GM19193 (cell line): Measurements from ENCODE around the gene TSPYL2.

Experiments
- POLR2A ChIP-seq: IDR thresholded peaks from 4 replicates; pipeline ENCODE4 v1.6.1; 2011; ENCODE audit not compliant: insufficient read depth, insufficient read length; ENCODE audit errors: extremely low read depth

TSPYL2 gene

DNA sequence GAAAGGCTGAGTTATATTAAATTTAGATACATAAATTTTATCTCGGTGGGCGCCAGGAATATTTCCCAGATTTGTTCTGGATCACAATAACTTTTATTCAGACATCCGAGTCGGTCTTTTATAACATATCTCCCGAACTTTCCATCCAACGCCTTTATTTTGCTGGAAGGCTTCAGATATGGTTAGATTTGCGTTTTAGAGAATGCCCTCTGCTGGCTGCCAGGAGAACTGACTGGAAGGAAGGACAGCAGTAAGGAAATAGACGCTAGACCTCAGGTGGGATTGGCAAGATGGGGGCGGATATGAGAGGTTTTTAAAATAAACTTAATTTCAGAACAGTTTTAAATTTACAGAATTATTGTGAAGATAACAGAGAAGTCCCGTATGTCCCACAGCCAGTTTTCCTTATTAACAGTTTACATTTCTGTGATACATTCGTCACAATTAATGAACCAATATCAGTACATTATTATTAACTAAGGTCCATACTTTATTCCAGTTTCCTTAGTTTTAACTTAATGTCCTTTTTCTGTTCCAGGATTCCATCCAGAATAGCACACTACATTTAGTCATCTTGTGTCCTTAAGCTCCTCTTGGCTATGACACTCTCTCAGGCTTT lies 7.2 kb downstream of the TSPYL2 start:
- TF ChIP-seq POLR2A = no peak

DNA sequence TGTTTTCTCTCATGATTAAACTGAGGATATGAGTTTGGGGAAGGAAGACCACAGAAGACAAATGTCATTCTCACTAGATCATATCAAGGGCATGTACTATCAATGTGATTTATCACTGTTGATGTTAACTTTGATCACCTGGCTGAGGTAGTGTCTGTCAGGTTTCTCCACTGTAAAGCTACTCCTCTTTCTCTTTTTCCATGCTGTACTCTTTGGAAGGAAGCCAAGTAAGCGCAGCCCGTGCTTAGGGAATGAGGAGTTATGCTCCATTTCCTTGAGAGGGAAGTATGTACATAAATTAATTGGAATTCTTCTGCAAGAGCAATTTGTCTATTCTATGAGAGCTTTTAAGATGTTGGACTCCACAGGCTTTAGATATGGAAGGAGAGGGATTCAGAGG lies 7.8 kb downstream of the TSPYL2 start:
- no peak for TF ChIP-seq POLR2A

DNA sequence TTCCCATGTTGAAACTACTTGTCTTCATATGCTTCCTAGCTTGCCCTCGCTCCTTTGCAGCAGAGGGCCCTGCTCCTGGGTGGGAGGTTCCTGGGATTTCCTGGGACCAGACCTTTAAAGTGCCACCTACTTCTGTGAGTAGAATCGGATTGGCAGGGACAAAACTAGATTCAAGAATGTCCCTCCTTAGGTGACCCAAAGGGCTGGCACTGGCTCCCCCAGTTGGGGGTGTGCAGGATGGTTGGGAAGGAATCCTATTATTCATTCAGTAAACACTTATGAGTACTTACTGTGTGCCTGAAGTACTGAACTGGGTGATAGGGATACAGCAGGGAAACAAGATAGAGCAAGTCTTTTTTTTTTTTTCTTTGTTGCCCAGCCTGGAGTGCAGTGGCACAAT lies 9.2 kb downstream of the TSPYL2 start:
- TF ChIP-seq POLR2A = no peak

DNA sequence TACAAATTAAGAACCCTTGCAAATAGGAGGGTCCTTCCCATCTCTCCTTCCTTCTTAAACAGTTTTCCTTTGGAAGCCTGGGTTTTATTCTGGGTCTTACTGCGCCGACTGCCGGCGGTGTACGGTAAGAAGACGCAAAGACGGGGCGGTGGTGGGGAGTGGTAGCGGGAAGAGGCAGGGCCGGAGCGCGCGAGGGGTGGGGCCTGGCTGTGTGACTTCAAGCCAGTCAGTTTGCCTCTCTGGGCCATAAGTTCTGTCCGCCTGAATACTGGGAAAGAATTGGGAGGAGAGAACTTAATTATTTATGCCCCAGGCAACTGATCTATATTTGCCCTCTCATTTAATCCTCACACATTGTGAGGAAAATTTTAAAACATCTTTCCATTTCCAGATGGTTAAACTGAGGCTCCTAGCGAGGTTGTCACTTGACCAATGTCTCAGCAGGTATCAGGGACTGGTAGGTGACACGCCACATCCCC lies 11.0 kb downstream of the TSPYL2 start:
- no peak for TF ChIP-seq POLR2A

DNA sequence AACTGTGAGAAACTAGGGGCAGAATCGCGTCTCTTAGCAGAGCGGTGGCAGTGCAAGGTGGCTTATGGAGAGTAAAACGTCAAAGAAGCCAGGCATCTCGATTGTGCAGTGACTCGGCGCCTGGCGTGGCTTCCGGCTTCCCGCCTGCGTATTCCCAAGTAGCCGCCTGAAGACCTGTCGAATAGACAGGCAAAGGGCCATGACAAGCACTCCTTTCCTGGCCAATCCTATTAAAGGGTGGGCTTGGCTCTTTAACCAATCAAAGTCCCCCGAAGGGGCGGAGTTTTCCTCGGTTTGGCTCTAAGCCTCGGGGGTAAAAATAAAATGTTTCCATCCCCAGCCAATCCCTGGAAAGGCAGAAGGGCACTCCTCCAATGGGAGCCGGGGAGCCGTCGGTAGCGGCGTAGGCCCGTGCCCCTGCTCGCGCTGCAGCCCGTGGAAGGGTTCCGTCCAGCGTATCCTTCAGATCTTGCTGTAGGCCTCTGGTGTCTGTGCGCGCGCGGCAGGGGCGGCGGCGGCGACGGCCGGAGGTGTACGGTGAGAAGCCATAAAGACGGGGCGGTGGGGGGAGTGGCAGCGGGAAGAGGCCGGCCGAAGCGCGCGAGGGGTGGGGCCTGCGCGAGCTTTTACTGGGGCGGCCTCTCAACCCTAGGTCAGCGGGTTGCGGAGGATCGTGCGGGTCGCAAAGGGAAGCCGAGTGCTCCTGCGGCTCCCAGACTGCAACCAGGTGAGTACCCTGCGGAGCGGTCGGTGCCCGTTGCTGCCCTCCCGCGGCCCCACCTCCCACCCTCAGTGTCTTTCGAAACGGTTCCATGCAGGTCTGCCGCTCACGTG lies 11.8 kb downstream of the TSPYL2 start, which contains the start of gene KANTR:
Gene KANTR (plus strand): TSS at position 395 of the 834 bp plus-strand sequence. CDS start 30,131 bp downstream, outside the sequence.
- peak; percentile 42 for TF ChIP-seq POLR2A

DNA sequence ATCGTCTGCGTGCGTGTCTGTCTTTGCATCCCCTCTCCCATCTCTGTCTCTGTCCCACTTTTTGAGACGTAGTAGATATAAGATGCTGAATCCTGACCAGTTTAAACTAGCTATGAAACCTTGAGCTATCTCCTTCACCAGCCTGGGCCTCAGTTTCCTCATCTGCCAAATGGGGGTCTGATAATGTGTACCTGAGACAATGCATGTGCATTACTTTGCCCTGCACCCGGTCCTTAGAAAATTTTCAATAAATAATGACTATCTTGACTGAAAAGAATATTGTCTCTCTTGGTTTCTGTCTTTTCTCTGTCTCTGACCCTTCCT lies 12.4 kb downstream of the TSPYL2 start:
- TF ChIP-seq POLR2A = no peak

DNA sequence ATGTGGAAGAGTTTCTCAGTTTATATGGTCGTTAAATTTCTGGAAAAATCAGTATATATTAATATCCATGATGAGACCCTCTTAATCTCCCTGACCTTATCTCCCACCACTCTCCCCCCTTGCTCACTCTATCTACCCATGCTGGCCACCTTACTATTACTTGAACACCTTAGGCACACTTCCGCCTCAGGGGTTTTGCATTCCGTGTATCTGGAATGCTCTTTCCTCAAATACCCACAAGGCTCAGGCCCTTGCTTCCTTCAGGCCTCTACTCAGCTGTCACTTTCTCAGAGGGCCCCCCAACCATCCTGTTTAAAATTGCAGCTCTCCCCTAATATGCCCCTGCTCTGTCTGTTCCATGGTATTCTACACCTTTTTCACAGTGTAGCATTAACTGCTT lies 13.6 kb downstream of the TSPYL2 start:
- no peak for TF ChIP-seq POLR2A

DNA sequence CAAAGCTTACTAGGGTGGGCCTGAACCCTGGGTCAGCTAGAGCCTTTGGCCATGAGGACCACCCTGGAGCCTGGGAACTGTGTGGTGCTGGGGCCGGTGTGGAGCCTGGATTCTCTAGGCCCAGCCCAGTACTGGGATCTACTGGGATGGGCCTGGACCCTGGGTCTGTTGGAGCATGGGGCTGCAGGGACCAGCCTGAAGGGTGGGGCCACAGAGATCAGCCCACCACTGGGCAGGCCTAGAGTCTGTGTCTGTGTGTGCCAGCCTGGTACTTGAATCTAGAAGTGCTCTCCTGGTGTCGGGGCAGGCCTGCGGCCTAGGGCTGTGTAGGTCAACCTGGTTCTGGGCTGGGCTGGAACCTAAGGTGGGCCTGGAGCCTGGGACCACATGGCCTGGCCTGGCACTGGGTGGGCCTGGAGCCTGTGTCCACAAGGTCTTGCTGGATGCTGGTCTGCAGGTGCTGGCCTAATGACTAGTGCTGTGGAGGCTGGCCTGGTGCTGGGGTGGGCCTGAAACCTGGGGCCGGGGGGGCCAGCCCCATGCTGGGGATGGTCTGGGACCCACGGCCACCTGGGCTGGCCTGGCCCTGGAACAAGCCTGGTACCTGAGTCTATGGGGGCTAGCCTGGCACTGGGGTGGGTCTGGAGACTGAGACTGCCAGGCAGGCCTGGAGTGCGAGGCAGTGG lies 32.8 kb downstream of the TSPYL2 start:
- no peak for TF ChIP-seq POLR2A

DNA sequence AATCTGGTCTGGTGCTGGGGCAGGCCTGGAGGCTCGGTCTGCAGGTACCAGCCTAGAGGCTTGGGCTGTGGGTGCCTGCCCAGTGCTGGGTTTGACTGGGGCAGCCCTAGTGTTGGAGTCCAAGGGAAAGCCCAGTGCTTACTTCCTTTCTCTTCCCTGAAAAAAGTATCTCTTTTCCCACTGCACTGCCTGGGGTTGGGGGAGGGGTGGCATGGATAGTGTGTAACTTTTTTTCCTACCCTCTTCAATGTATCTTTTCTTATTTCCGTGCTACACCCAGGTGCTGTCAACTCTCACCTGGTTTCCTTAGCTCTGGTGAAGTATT lies 33.3 kb downstream of the TSPYL2 start:
- TF ChIP-seq POLR2A = no peak

DNA sequence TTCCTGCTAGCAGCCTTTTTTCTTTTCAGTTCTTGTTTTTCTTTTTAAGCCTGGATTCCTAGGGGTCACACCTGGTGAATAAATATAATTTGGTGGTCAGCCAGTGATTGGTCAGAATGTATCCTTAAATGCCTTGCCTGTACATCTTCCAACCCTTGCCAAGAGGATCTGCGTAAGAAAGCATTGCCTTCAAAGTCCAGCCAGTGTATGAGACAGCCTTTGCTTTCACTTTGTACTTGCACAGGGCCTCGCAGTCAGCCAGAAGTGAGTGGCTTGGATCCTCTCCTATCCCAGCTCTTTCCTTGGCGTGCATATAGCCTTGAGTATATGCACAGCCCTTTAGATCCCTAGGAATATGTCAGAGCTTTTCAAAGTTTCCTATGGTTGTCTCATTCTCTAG lies 33.9 kb downstream of the TSPYL2 start:
- no peak for TF ChIP-seq POLR2A

DNA sequence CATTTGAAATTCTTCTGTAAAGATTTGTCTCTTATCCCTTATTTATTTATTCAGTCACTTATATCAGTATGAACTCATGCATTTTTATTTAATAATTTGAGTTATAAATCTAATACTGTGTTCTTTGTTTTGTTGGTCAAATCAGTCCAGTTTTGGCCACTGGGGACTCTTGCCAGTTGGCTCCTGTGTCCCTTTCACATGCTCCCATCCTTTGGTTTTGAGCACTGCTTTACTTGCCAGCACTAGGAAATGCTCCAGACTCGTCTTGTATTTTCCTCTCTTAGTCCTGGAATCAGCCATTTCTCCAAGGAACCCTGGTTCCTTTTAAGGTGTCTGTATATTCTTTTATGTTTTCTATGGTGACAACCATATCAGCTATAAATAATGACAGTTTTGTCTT lies 39.8 kb downstream of the TSPYL2 start:
- TF ChIP-seq POLR2A = no peak

DNA sequence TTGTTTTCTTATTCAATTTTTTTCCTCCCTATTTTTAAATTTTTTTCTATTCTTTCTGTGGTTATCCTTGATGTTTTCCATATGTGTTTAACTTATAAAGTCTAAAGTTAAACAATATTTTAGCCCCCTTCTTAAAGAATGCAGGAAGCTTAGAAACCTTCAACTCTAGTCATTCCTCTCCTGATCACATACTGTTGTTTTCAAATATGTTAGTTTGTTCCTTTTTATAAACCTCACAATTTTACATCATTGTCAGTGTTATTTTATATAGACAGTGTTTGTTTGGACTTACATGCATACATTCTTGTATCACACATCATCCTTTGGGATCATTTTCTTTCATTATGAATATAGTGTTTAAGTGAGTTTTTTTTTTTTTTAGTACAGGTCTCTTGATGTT lies 43.3 kb downstream of the TSPYL2 start:
- no peak for TF ChIP-seq POLR2A

DNA sequence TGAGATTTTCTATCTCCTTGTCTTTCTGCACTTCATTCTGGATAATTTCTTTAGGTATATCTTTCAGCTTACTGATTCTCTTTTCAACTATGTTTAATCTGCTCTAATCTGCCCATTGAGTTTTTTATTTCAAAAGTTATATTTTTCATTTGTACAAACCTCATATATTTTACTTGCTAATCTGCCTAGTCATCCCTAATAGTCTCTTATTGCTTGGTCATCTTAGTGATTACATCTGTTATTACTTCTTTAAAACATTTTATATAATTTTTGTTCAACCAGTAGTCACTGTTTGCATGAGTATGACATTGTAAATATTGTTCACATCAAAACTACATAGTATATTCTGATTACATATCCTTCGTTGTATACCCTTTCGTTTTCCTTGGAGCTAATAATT lies 44.2 kb downstream of the TSPYL2 start:
- no peak for TF ChIP-seq POLR2A

DNA sequence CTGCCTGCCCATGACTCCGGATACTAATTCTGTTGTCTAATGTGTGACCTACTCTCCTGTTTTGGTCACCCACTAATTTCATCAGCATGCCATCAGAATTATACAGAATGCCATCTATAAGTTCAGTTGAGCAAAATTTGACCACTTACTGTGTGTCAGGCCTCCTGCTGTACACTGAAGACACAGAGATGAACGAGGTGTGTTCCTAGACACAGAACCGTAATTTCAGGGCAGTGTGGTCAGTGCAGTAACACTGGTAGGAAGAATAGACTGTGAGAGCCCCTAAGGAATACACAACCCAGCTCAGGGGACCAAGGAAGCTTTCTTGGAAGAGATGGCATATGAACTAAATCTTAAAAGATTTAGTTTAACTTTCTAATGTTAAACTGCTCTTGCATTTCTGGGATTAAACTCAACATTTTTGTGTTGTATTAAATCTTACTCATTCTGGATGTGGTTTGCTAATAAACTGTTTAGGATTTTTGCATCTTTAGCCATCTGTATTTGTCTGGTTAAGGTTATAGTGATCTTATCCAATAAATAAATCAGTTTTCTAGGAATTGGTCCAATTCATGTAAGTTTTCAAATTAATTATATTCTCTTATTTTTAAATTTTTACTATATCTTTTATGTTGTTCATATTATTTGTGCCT lies 46.1 kb downstream of the TSPYL2 start:
- no peak for TF ChIP-seq POLR2A

DNA sequence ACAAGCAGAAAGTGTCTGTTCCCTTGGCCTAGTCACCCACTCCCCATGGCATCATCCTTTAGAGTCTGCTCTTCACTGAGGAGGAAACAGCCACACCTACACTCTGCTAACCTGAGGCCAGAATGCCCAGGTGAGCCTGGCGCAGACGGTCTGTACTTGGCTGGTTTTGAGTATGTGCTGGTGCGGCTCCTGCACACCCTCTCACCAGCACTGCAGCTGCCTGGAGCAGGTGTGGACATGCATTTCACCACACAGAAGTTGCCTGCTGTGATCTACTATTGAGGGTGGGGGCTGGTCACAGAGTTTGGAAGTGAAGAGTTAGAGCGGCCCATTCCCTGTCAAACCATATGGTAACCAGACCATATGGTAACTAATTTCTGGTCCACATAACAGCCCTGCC lies 51.2 kb downstream of the TSPYL2 start:
- no peak for TF ChIP-seq POLR2A
